Immature natural killer cell (primary cell): ENCODE measurements around the gene MMP13. TPM values are rescaled to one million over a fixed set of nuclear protein-coding genes. Genes with fewer than 3 reads are reported as not detected.
A peak's percentile ranks its signal among the peaks of the same experiment; 100 is the strongest.

ENCODE experiments used
- DNase-seq, 3 donors: peaks; one replicate each; pipeline ENCODE4 v3.0.0; 2022; ENCODE audit warnings: mixed read lengths in 1 of 3
- H3K27ac Mint-ChIP-seq, 6 donors: one replicate each; pipeline ENCODE4 v1.8.0; 2020; ENCODE audit warnings: mixed read lengths in 6 of 6, mild to moderate bottlenecking in 5 of 6, inconsistent platforms in 4 of 6, moderate library complexity in 3 of 6
- H3K27me3 Mint-ChIP-seq, 3 donors: one replicate each; pipeline ENCODE4 v1.8.0; 2020 to 2021; ENCODE audit warnings: low read depth in 3 of 3, mild to moderate bottlenecking in 3 of 3, mixed read lengths in 3 of 3, moderate library complexity in 3 of 3, inconsistent platforms in 1 of 3
- H3K36me3 Mint-ChIP-seq, 3 donors: one replicate each; pipeline ENCODE4 v1.8.0; 2020; ENCODE audit warnings: mixed read lengths in 3 of 3, inconsistent platforms in 2 of 3, mild to moderate bottlenecking in 2 of 3
- H3K4me1 Mint-ChIP-seq, 2 donors: one replicate each; pipeline ENCODE4 v1.8.0; 2020; ENCODE audit warnings: inconsistent platforms in 2 of 2, mild to moderate bottlenecking in 2 of 2, mixed read lengths in 2 of 2, moderate library complexity in 1 of 2
- H3K4me3 Mint-ChIP-seq, 5 donors: one replicate each; pipeline ENCODE4 v1.8.0; 2020; ENCODE audit warnings: mild to moderate bottlenecking in 5 of 5, mixed read lengths in 5 of 5, inconsistent platforms in 3 of 5, moderate library complexity in 3 of 5
- H3K9me3 Mint-ChIP-seq, 6 donors: one replicate each; pipeline ENCODE4 v1.8.0; 2020; ENCODE audit warnings: mild to moderate bottlenecking in 6 of 6, mixed read lengths in 6 of 6, inconsistent platforms in 4 of 6, moderate library complexity in 3 of 6
- polyA plus RNA-seq, 3 donors: library from polyadenylated mRNA; unstranded; fragments of 300-500 nt; fragmentation: Illumina TruSeq; gene quantifications; one replicate each; pipeline ENCODE4 v1.2.3, GENCODE V29; 2021

MMP13 gene
- polyA plus RNA-seq, 3 donors from 2014 or later, result not detected

DNA sequence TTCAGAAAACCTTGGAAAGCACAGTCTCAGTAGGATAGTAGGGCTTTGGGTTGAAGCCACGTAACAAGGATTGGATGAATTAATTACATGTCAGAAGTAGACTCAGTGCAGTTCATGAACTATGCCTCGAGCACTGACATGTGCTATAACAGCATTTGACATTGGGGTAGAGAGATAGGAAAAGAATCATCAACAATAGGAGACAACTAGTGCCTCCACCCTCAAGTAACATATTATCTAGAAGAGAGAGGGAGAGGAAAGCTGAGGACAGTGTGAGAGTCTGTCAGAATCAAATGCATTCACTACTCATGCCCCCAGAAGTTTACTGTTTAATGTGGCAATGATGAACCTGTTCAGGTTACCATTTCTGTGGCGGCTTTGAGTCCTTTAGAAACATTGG, 26.4 kb downstream of the MMP13 start:
- Mint-ChIP-seq H3K4me1 (no peaks in the 10 kb centered on the region), H3K27me3 (peaks cover 0 to 2% (median 0%) of the 10 kb centered on the region in 3 donors), H3K4me3 (no peak overlapping the region), H3K36me3 (no peaks in the 10 kb centered on the region), H3K9me3 (no peaks in the 10 kb centered on the region), H3K27ac (no peak overlapping the region)
- DNase-seq, result no peak

DNA sequence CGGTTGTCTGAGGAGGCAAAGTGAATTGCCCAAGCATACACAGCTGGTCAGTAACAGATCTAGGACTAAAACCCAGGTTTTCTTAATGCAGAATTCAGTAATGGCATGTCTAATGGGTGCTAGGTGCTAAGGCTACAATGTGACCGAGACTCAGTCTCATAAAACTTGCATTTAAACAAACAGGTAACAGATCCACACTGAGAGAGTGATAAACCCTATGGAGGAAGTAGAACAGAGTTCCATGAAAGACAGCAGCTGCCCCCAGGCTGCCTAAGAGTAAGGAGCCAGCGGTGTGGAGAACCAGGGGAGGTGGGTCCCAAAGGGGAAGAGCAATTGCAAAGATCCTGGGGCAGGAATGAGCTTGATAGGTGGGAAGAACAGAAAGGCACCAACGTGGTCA, 27.3 kb downstream of the MMP13 start:
- H3K27me3 Mint-ChIP-seq, result no peaks in the 10 kb centered on the region
- DNase-seq, result no peak
- no peak overlapping the region for H3K27ac Mint-ChIP-seq
- H3K4me3 Mint-ChIP-seq, result no peak overlapping the region
- no peaks in the 10 kb centered on the region for H3K36me3 Mint-ChIP-seq
- no peaks in the 10 kb centered on the region for H3K9me3 Mint-ChIP-seq
- no peaks in the 10 kb centered on the region for H3K4me1 Mint-ChIP-seq

DNA sequence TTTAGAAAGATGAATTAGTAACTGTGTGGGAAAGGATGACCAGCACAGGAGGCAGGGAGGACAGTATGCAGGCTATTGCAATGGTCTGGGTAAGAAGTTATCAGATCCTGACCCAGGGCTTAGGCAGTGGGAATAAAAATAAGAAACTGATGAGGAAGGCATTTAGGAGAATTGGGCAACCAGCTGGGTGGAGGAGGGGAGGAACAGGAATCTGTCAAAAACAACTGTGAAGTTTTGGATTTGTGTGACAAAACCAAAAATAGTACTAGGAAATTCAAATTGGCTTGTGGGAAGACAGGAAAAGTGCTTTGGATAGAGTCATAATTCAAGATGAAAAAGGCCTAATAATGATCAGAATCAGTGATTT, 27.9 kb downstream of the MMP13 start:
- Mint-ChIP-seq H3K4me3 (no peak overlapping the region), H3K27ac (no peak overlapping the region), H3K4me1 (no peaks in the 10 kb centered on the region), H3K27me3 (no peaks in the 10 kb centered on the region), H3K36me3 (no peaks in the 10 kb centered on the region), H3K9me3 (peaks cover 0 to 2% (median 0%) of the 10 kb centered on the region in 6 donors)
- DNase-seq, result no peak

DNA sequence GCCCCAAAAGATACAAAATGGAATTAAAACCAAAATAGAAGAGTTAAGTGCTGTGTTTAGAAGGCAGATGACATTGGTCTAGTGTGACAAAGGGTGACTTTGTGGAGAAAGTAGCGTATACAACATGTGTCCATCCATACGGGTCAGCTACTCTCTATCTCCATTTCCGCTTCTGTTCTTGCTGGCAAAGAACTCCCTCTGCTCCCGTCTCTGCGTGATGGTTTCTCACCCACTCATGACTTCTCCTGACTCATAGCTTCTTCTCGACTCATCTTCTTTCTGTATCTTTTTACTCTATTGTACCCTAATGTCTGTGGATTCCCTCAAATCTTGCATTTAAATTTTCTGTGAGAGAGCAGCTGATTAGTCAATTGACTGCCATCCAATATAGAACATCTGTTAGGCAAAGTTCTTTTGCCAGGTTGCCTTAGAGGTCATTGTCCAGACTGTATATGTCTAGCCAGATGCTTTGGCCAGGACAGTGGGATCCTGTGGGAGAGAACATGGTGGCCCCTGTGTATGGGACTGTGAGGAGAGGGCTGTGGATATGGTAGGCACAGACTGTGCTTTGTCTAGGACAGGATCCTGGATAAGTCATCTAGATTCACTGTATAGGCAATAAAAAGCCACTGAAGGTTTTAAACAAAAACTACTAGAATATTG, 28.4 kb downstream of the MMP13 start:
- Mint-ChIP-seq H3K4me1 (no peaks in the 10 kb centered on the region), H3K9me3 (peaks cover 0 to 2% (median 0%) of the 10 kb centered on the region in 6 donors), H3K36me3 (no peaks in the 10 kb centered on the region), H3K27me3 (no peaks in the 10 kb centered on the region), H3K27ac (no peak overlapping the region), H3K4me3 (no peak overlapping the region)
- DNase-seq, result no peak

DNA sequence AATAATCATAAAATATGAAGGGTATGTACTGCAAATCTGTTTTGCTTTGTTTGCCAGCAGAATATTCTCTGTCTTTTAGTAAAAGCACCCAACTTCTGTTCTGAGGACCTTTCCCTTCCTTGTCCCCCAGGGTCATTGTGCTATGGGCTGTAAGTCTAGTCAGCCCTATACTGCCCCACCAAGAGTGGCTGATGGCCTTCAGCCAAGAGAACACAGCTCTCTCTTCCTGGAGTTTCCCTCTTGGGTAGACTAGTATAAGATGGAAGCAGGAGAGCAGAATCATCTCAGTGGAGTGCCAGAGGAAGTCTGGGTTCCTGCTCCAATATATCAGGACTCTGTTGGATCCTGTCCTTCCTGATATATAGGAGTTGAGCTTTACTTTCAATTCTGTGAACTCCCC, 29.0 kb downstream of the MMP13 start:
- DNase-seq, result no peak
- no peaks in the 10 kb centered on the region for H3K36me3 Mint-ChIP-seq
- H3K9me3 Mint-ChIP-seq, result peaks cover 0 to 2% (median 0%) of the 10 kb centered on the region in 6 donors
- no peaks in the 10 kb centered on the region for H3K27me3 Mint-ChIP-seq
- no peak overlapping the region for H3K4me3 Mint-ChIP-seq
- no peak overlapping the region for H3K27ac Mint-ChIP-seq
- no peaks in the 10 kb centered on the region for H3K4me1 Mint-ChIP-seq

DNA sequence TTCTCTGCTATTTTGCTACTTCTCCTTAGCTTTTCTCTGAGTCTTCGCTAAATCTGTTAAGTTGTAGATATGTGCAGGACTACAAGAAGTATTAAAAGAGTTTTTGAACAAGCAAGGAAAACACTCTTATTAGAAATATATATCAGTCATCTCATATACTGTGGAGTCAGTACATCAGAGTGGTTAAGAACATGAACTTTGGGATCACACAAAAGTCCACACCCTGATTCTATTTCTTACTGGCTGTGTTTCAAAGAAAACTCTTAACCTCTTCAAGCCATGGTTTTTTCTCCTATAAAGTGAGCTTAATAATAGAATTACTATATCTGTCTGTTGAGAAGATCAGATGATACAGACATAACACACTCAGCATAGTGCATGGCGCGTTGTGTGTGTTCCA, 29.5 kb downstream of the MMP13 start:
- Mint-ChIP-seq H3K36me3 (no peaks in the 10 kb centered on the region), H3K27ac (no peak overlapping the region), H3K9me3 (peaks cover 0 to 2% (median 0%) of the 10 kb centered on the region in 6 donors), H3K4me1 (no peaks in the 10 kb centered on the region), H3K27me3 (no peaks in the 10 kb centered on the region), H3K4me3 (no peak overlapping the region)
- DNase-seq, result no peak

DNA sequence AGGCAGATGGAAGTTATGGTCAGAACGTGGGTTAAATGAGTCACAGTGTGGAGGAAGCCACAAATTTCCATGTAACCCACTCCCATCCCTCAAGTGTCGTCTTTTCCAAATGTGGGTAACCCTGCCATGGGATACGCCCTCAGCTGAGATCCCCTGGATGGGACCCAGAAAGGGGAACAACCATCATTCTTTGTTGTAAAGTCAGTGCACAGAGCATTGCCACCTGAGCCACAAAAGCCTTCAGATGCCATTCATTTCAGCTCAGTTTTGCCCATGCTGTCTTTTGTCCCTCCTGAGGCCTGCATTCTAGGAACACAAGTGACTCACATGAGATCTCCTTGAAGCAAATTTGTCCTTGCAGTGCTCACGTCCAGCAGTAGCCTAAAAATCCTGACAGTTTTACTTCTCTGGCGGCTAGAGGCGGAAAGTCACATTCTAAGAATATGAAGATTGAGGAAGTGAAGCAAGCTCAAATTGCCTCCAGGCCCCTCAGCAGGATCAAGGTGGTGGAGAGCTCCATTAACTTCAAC, 30.6 kb downstream of the MMP13 start:
- Mint-ChIP-seq H3K27ac (no peak overlapping the region), H3K27me3 (peaks cover 0 to 4% (median 0%) of the 10 kb centered on the region in 3 donors), H3K9me3 (peaks cover 0 to 4% (median 0%) of the 10 kb centered on the region in 6 donors), H3K4me3 (no peak overlapping the region), H3K36me3 (no peaks in the 10 kb centered on the region), H3K4me1 (peaks cover 0 to 3% of the 10 kb centered on the region in 2 donors)
- no peak for DNase-seq

DNA sequence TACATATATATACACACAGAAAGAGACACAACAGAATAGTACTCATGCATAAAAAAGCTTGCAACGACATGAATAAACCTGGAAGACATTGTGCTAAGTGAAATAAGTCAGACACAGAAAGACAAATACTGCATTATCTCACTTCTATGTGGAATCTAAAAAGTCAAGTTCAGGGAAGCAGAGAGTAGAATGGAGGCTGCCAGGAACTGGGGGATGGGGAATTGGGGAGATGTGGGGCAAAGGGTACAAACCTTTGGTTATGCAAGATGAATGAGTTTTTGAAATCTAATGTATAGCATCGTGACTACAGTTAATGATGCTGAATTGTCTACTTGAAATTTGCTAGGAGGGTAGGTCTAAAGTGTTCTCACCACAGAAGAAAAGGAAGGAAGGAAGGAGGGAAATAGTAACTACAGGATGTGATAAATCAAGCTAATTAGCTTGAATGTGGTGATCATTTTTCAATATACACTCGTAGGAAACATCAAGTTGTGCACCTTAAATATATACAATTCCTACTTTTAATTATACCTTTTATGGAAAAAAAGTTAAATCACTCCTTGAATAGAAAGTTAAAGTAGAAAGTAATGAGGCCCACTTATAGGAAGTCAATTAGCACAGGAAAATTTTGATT, 33.8 kb downstream of the MMP13 start:
- Mint-ChIP-seq H3K4me3 (no peak overlapping the region), H3K4me1 (peaks cover 0 to 3% of the 10 kb centered on the region in 2 donors), H3K36me3 (no peaks in the 10 kb centered on the region), H3K27me3 (peaks cover 0 to 4% (median 2%) of the 10 kb centered on the region in 3 donors), H3K9me3 (peaks cover 0 to 4% (median 0%) of the 10 kb centered on the region in 6 donors), H3K27ac (no peak overlapping the region)
- no peak for DNase-seq

DNA sequence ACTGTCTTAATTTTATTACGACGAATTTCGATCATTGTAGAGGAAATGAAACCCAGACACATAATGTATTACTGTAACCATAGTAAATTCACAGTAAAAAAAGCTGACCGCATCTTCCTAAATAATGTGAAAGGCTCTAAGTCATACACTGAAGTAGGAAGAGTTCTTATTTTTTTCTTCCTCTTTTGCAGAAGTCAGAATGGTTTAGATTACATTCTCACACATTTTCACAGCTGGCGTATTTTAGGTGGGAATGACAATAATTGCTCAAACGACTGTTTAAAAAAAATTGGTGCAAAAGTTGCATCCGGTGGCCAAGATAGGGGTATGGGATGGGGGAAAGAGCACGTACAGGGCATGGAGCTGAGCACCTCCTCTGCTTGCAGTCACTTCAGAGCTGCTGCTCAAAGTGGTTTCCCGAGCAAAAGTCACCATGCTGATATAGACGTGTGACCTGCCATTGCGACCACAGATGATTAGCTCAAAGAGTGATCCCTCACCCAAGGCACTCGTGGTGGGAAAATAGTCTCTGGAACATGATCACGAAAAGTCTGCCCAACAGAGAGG, 35.3 kb downstream of the MMP13 start:
- H3K36me3 Mint-ChIP-seq, result no peaks in the 10 kb centered on the region
- peaks cover 0 to 5% (median 4%) of the 10 kb centered on the region in 3 donors for H3K27me3 Mint-ChIP-seq
- H3K4me3 Mint-ChIP-seq, result peak overlapping the region in 1 of 5 donors; percentile 20
- no peak overlapping the region for H3K27ac Mint-ChIP-seq
- H3K4me1 Mint-ChIP-seq, result peaks cover 0 to 3% of the 10 kb centered on the region in 2 donors
- DNase-seq, result no peak
- H3K9me3 Mint-ChIP-seq, result peaks cover 0 to 4% (median 0%) of the 10 kb centered on the region in 6 donors

DNA sequence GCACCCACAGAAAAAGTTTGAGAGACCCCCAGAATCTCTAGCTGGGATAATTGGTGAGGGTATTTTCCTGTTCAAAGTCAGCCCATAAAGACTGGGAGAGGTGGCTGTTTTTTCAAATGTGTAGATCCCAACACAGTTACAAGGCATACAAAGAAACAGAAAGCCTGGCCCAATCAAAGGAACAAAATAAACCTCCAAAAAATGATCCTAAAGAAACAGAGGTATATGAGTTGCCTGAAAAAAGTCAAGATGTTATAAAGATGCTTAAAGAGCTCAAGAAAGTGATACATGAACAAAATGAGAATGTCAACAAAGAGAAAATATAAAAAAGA, 40.5 kb downstream of the MMP13 start:
- no peak for DNase-seq
- Mint-ChIP-seq H3K9me3 (no peaks in the 10 kb centered on the region), H3K4me1 (no peaks in the 10 kb centered on the region), H3K27ac (no peak overlapping the region), H3K36me3 (no peaks in the 10 kb centered on the region), H3K27me3 (peaks cover 0 to 5% (median under 1%) of the 10 kb centered on the region in 3 donors), H3K4me3 (no peak overlapping the region)

DNA sequence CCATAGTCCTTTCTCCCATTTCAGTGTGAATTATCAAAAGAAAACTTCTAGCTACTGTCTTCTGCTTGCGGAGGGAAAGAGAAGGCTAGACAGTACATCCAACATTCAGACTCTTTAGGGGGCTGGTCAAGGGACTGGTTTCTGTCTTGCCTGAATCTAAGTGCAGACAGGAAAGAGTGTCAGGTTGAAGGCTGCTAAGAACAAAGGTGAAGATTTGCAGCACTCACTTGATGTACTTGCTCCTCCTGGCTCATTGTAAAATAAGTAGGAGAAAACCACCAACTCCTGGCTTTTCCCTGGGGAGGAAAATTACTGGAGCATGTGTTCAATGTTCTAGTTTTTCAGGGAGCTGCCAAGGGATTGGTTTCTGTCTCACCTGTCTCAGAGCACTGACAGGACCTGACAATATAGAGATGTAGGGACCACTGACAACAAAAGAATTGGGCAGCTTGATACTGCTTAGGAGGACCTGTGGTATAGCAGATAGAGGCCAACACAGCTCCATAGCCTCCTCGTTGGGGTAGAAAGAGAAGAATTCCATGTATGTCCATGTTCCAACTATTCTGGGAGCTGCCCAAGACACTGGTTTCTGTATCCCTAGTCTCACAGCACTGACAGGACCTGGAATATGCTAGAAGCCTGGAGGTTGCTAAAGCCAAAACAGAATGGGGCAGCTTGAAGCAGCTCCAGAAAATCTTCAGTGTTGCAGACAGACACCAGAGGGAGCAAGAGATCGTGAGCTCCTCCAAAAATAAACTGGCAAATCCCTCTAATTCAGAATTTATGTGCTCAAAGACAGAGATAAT, 41.1 kb downstream of the MMP13 start:
- Mint-ChIP-seq H3K9me3 (no peaks in the 10 kb centered on the region), H3K27ac (no peak overlapping the region), H3K4me3 (no peak overlapping the region), H3K36me3 (no peaks in the 10 kb centered on the region), H3K4me1 (no peaks in the 10 kb centered on the region), H3K27me3 (peaks cover 0 to 5% (median 0%) of the 10 kb centered on the region in 3 donors)
- DNase-seq, result no peak

DNA sequence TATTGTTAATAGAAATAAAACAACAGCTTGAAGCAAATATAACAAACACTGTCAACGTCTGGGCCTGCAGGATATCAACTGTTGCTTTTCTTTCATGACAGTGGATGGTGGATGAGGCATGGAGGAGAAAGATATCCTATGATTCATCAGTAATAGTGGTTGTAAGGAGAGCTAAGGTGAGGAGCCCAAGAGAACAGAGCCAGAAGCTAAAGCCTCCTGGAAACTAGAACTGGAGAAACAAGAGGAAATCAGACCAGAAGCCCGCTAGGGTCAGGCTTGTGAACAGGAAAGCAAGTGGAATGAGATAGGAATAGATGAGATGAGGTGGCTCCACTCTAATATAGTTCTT, 43.1 kb downstream of the MMP13 start:
- H3K4me1 Mint-ChIP-seq, result no peaks in the 10 kb centered on the region
- H3K27ac Mint-ChIP-seq, result no peak overlapping the region
- DNase-seq, result no peak
- no peaks in the 10 kb centered on the region for H3K36me3 Mint-ChIP-seq
- no peak overlapping the region for H3K4me3 Mint-ChIP-seq
- H3K27me3 Mint-ChIP-seq, result peaks cover 0 to 5% (median 0%) of the 10 kb centered on the region in 3 donors
- no peaks in the 10 kb centered on the region for H3K9me3 Mint-ChIP-seq

DNA sequence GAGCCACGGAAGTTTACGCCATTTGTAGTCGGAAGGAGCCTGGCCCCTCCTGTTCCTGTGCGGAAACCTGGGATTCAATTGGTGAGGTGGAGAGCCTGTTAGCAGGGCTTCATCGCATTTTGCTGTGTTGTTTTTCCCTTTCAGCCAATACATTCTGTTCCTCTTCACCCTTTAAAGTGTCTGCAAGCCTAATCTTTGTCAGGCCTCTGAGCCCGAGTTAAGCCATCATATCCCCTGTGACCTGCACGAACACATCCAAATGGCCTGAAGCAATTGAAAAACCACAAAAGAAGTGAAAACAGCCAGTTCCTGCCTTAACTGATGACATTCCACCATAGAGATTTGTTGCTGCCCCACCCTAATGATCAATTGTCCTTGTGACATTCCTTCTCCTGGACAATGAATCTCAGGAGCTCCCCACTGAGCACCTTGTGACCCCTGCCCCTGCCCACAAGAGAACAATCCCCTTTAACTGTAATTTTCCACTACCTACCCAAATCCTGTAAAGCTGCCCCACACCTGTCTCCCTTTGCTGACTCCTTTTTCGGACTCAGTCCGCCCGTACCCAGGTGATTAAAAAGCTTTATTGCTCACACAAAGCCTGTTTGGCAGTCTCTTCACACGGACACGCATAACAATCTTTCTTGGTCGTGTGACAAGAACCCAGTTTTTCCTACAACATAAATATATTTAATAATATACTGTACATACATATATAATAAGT, 43.6 kb downstream of the MMP13 start:
- Mint-ChIP-seq H3K4me3 (no peak overlapping the region), H3K27me3 (peaks cover 0 to 5% (median 0%) of the 10 kb centered on the region in 3 donors), H3K27ac (no peak overlapping the region), H3K4me1 (no peaks in the 10 kb centered on the region), H3K36me3 (no peaks in the 10 kb centered on the region), H3K9me3 (no peaks in the 10 kb centered on the region)
- no peak for DNase-seq
